Measurements from ENCODE around the gene POU2AF1. TPM values are rescaled to one million over a fixed set of nuclear protein-coding genes. Genes with fewer than 3 reads are reported as not detected.

The POU2AF1 gene
- polyA plus RNA-seq, 2 of the 4 experiments (the other 2 are of a cell fraction), result not detected

DNA sequence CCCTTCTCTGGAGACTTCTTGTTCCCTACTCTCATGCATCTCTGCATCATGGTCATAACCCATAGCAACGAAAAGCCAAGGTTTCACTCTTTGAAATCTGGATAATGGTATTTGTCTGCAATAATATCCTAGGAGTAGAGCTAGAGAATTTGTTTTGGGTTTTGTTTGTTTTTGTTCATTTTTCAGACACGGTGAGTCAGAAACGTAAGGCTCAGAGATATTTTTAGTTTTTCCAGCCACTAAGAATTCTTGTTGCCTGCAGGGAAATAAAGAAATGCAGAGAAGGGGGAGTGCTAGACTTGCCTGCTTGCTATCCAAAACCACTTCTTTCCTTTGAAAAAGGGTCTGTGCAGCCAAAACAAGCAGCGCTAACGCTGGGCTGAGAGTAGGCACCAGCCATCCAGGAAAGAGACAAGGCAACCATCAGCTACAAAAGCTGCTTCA lies 54.8 kb downstream of the POU2AF1 start:
- H3K9me3 ChIP-seq, result no peaks in the 10 kb centered on the region
- 30% methylated on average over 5 of the region's 5 CpGs for WGBS (ENCODE audit: missing lambda C conversion rate)
- H3K4me3 ChIP-seq, result no peak overlapping the region
- DNase-seq (ENCODE audit: low read depth in 1 of 2, low spot score in 1 of 2) (no peak), ATAC-seq (no peak), FAIRE-seq (no peak)
- H3K4me1 ChIP-seq, result peaks cover 19% of the 10 kb centered on the region; the same call in 2 of the 3 replicates
- H3K27ac ChIP-seq, result peak overlapping the region in 1 of 2 experiments; percentile 16; a peak in 1 of 6 replicates
- TF ChIP-seq CBX8 (IDR thresholded peaks at IDR 0.05) (no peak), E2F6 (IDR thresholded peaks at IDR 0.05; ENCODE audit: borderline replicate concordance, low read depth) (no peak), HOXA7 (CRISPR knock-in tag; IDR thresholded peaks at IDR 0.05) (no peak), CHD4 (IDR thresholded peaks at IDR 0.05; ENCODE audit: borderline replicate concordance) (no peak), JUNB (IDR thresholded peaks at IDR 0.05) (no peak), RNF2 (IDR thresholded peaks at IDR 0.05; ENCODE audit: borderline replicate concordance, low read depth) (no peak), EHF (CRISPR knock-in tag; IDR thresholded peaks at IDR 0.05) (no peak)
- TF ChIP-seq, protein P1, sequence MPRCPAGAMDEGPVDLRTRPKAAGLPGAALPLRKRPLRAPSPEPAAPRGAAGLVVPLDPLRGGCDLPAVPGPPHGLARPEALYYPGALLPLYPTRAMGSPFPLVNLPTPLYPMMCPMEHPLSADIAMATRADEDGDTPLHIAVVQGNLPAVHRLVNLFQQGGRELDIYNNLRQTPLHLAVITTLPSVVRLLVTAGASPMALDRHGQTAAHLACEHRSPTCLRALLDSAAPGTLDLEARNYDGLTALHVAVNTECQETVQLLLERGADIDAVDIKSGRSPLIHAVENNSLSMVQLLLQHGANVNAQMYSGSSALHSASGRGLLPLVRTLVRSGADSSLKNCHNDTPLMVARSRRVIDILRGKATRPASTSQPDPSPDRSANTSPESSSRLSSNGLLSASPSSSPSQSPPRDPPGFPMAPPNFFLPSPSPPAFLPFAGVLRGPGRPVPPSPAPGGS (IDR thresholded peaks at IDR 0.05), result no peak
- CTCF ChIA-PET, result interaction anchor here (1.7 kb wide), 1 partner anchor 122 kb away, joined by 4 read pairs; no protein-coding TSS in a partner anchor
- POLR2A ChIA-PET, result no interaction called here
- peak overlapping the region; percentile 41; the same call in 2 of the 3 replicates for H3K4me2 ChIP-seq

DNA sequence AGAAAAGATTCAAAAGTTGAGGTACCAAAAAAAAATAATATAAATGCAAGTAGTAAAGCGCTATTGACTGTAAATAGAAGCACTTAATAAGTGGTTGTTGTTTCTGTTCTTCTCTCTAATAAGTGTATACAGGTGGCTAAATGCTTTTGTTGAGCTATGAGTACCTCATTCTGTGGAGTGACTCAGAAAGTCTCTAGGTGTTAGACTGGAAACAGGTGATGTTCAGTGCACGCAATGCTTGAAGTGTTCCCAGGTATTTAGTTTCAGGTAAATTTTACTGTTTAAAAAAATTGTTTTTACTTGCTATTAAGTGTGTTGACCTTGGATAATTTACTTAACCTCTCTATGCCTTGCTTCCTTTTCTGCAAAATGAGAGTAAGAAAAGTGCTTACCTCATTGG lies 56.5 kb downstream of the POU2AF1 start:
- CTCF ChIA-PET, result interaction anchor here (0.5 kb wide), 1 partner anchor 243 kb away, joined by 3 read pairs; no protein-coding TSS in a partner anchor
- no peak overlapping the region for H3K4me3 ChIP-seq
- no peaks in the 10 kb centered on the region for H3K9me3 ChIP-seq
- no peak overlapping the region for H3K4me2 ChIP-seq
- ATAC-seq, result no peak
- peaks cover 19% of the 10 kb centered on the region; the same call in 2 of the 3 replicates for H3K4me1 ChIP-seq
- FAIRE-seq, result no peak
- H3K27ac ChIP-seq, result no peak overlapping the region
- POLR2A ChIA-PET, result no interaction called here
- WGBS (ENCODE audit: missing lambda C conversion rate), result 95% methylated on average over 2 of the region's 2 CpGs
- no peak for DNase-seq (ENCODE audit: low read depth in 1 of 2, low spot score in 1 of 2)
- TF ChIP-seq EHF (CRISPR knock-in tag; IDR thresholded peaks at IDR 0.05) (no peak), GATA3 (IDR thresholded peaks at IDR 0.05; ENCODE audit: borderline replicate concordance) (no peak), NPAS2 (CRISPR knock-in tag; IDR thresholded peaks at IDR 0.05; ENCODE audit: borderline replicate concordance) (no peak), CTCF (IDR thresholded peaks at IDR 0.05) (no peak), NR3C1 (IDR thresholded peaks at IDR 0.05) (no peak), HMGXB4 (CRISPR knock-in tag; IDR thresholded peaks at IDR 0.05; ENCODE audit: borderline replicate concordance) (no peak), CBX8 (IDR thresholded peaks at IDR 0.05) (no peak), SMC3 (IDR thresholded peaks at IDR 0.05) (no peak), E2F6 (IDR thresholded peaks at IDR 0.05; ENCODE audit: borderline replicate concordance, low read depth) (no peak), RAD21 (conservative IDR thresholded peaks at IDR 0.05 in 1 of 2, IDR thresholded peaks at IDR 0.05 in 1 of 2) (no peak), MAZ (IDR thresholded peaks at IDR 0.05; ENCODE audit: borderline replicate concordance, low read depth, low read length) (no peak), TFCP2L1 (CRISPR knock-in tag; IDR thresholded peaks at IDR 0.05) (no peak), CBX2 (IDR thresholded peaks at IDR 0.05; ENCODE audit: borderline replicate concordance, low read depth) (no peak)
